OCI-LY1 (cell line): ENCODE results near the gene SCYL2.

Experiments
- EZH2 ChIP-seq: fragments of 200-600 bp; sonication (generic), shearing (Covaris generic); IDR thresholded peaks from 2 replicates; pipeline ENCODE4 v1.8.0; 2017; ENCODE audit warnings: borderline replicate concordance, mixed run types, mild to moderate bottlenecking, antibody characterized with exemption, low read length, moderate library complexity, mixed read lengths
- TF ChIP-seq, protein P1 (sequence below): fragments of 200-600 bp; sonication (generic), shearing (Covaris generic); IDR thresholded peaks from 2 replicates; pipeline ENCODE4 v1.5.1; 2017; ENCODE audit warnings: mild to moderate bottlenecking, antibody characterized with exemption, low read length, moderate library complexity, mixed read lengths

DNA sequence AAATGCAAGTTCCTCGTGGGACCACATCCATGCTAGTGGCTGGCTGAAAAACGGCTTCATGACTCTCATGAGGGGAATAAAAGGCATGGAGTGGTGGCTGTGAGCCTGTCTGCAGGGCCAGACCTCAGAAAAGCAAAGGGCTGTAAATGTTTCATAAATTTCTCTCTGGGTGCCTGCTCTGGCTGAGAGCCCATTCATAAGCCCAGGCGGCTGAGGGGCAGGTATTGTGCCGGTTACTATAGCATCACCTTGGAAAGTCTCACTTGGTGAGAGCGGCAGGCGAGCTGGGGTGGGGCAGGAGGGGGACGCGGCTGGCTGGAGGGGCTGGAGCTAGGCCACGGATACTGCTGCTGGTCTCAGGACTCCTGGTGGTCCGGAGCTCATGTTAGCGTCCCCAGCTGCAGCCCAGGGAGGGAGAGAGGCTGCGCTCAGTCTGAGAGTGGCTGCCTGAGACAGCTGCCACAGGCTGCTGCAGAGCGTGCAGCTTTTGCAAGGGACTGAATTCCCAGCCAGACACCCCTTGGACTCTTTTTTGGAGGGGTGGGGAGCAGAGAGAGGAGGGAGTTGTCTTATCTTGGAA is 89.8 kb downstream of the SCYL2 start, which contains the start of gene SLC17A8:
- TF ChIP-seq, protein P1, sequence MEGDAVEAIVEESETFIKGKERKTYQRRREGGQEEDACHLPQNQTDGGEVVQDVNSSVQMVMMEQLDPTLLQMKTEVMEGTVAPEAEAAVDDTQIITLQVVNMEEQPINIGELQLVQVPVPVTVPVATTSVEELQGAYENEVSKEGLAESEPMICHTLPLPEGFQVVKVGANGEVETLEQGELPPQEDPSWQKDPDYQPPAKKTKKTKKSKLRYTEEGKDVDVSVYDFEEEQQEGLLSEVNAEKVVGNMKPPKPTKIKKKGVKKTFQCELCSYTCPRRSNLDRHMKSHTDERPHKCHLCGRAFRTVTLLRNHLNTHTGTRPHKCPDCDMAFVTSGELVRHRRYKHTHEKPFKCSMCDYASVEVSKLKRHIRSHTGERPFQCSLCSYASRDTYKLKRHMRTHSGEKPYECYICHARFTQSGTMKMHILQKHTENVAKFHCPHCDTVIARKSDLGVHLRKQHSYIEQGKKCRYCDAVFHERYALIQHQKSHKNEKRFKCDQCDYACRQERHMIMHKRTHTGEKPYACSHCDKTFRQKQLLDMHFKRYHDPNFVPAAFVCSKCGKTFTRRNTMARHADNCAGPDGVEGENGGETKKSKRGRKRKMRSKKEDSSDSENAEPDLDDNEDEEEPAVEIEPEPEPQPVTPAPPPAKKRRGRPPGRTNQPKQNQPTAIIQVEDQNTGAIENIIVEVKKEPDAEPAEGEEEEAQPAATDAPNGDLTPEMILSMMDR: no peak
- no peak for TF ChIP-seq EZH2
